HFFc6 (cell line): ENCODE measurements around the gene CFAP100. TPM values are rescaled to one million over a fixed set of nuclear protein-coding genes. Genes with fewer than 3 reads are reported as not detected.

Experiments
- DNase-seq: peaks from one replicate; pipeline ENCODE4 v3.0.0-alpha.2; 2018
- H3K27ac Mint-ChIP-seq: 2 replicates; pipeline ENCODE4 v1.8.0; 2020; ENCODE audit warnings: mild to moderate bottlenecking, mixed read lengths
- H3K27me3 Mint-ChIP-seq: 2 replicates; pipeline ENCODE4 v1.8.0; 2021; ENCODE audit warnings: mild to moderate bottlenecking, moderate library complexity, mixed read lengths; ENCODE audit not compliant: insufficient read depth
- H3K36me3 Mint-ChIP-seq: 2 replicates; pipeline ENCODE4 v1.8.0; 2021; ENCODE audit warnings: low read depth, mixed read lengths
- H3K4me1 Mint-ChIP-seq: 2 replicates; pipeline ENCODE4 v1.8.0; 2020; ENCODE audit warnings: low read depth, mixed read lengths
- H3K4me3 Mint-ChIP-seq: 2 replicates; pipeline ENCODE4 v1.8.0; 2020; ENCODE audit warnings: mild to moderate bottlenecking, moderate library complexity, mixed read lengths
- H3K9me3 Mint-ChIP-seq: 2 replicates; pipeline ENCODE4 v1.8.0; 2020; ENCODE audit warnings: mild to moderate bottlenecking, mixed read lengths
- total RNA-seq, 6 experiments: library from RNA; stranded (reverse); fragmentation: NEBNext Ultra II Directional; extraction: Animal tissue kit (Norgen Biotek cat#: 25700); gene quantifications; 2 replicates in 1 of 6; 3 replicates in 5 of 6; pipeline ENCODE4 v1.2.3, GENCODE V29; 2021
- TF ChIP-seq, protein P1 (sequence below): fragments of 200-600 bp; sonication (generic); IDR thresholded peaks from 2 replicates; pipeline ENCODE4 v1.5.0; 2021; ENCODE audit warnings: antibody characterized with exemption, mild to moderate bottlenecking

The CFAP100 gene
- total RNA-seq, 6 experiments from 2014 or later, result not detected

DNA sequence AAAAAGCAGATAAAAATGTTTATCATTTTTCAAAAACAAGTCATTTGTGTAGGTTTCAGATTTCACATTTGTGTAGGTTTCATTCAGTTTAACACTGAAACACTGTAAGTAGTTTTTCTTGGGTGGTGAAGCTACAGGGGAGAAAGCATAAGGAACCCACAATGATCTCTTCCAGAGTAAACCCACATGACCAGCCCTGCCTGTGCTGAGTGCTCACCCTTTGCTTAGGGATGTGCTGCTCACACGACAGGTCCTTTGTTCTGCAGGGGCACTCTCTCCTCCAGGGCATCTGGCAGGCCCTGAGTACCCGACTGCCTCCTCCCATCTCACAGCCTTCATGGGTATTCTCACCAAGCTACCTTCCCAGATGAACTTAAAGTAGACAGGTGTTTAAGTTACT, 52.1 kb downstream of the CFAP100 start:
- peaks cover 12% of the 10 kb centered on the region; the same call in 1 of the 2 replicates for H3K36me3 Mint-ChIP-seq
- TF ChIP-seq, protein P1, sequence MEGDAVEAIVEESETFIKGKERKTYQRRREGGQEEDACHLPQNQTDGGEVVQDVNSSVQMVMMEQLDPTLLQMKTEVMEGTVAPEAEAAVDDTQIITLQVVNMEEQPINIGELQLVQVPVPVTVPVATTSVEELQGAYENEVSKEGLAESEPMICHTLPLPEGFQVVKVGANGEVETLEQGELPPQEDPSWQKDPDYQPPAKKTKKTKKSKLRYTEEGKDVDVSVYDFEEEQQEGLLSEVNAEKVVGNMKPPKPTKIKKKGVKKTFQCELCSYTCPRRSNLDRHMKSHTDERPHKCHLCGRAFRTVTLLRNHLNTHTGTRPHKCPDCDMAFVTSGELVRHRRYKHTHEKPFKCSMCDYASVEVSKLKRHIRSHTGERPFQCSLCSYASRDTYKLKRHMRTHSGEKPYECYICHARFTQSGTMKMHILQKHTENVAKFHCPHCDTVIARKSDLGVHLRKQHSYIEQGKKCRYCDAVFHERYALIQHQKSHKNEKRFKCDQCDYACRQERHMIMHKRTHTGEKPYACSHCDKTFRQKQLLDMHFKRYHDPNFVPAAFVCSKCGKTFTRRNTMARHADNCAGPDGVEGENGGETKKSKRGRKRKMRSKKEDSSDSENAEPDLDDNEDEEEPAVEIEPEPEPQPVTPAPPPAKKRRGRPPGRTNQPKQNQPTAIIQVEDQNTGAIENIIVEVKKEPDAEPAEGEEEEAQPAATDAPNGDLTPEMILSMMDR, result no peak
- DNase-seq, result no peak
- 0 out of 2 replicates have a peak overlapping the region, but pooled peaks have one; percentile 3 for H3K27ac Mint-ChIP-seq
- peaks cover 15% of the 10 kb centered on the region for H3K4me1 Mint-ChIP-seq
- H3K27me3 Mint-ChIP-seq, result peaks cover 3% of the 10 kb centered on the region; the same call in 1 of the 2 replicates
- no peak overlapping the region for H3K4me3 Mint-ChIP-seq
- no peaks in the 10 kb centered on the region for H3K9me3 Mint-ChIP-seq

DNA sequence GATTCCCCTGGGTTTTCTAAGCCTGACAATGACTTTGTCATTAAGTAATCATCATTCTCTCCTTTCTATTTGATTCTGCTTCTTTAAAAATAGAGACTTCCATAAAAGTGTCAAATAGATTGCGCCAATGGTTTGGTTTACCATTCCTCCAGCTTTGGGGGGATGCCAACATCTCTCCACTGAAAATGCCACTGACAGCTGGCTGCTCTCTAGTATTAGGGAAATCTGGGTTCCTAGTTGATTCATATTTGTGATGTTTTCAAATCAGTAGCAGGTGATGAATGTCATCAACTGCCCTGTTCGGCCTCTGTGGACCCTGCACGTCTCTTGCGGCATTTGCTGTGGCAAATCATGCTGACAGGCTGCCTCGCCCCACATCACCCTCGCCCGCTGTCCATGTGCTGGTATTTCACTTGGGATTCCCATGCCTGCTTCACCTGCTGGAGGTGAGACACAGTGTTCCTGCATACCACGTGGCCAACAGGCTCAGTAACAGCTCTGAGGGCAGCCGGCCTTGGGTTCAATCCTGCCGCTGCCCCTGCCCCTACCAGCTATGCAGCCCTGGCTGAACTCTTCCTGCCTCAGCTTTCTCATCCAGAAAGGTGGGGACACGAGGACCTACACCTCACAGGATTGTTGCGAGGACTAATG, 52.9 kb downstream of the CFAP100 start:
- no peak overlapping the region for H3K4me3 Mint-ChIP-seq
- H3K4me1 Mint-ChIP-seq, result peaks cover 15% of the 10 kb centered on the region
- TF ChIP-seq, protein P1, result no peak
- H3K9me3 Mint-ChIP-seq, result no peaks in the 10 kb centered on the region
- peaks cover 3% of the 10 kb centered on the region; the same call in 1 of the 2 replicates for H3K27me3 Mint-ChIP-seq
- no peak for DNase-seq
- H3K27ac Mint-ChIP-seq, result no peak overlapping the region
- H3K36me3 Mint-ChIP-seq, result peaks cover 18% of the 10 kb centered on the region; the same call in 1 of the 2 replicates

DNA sequence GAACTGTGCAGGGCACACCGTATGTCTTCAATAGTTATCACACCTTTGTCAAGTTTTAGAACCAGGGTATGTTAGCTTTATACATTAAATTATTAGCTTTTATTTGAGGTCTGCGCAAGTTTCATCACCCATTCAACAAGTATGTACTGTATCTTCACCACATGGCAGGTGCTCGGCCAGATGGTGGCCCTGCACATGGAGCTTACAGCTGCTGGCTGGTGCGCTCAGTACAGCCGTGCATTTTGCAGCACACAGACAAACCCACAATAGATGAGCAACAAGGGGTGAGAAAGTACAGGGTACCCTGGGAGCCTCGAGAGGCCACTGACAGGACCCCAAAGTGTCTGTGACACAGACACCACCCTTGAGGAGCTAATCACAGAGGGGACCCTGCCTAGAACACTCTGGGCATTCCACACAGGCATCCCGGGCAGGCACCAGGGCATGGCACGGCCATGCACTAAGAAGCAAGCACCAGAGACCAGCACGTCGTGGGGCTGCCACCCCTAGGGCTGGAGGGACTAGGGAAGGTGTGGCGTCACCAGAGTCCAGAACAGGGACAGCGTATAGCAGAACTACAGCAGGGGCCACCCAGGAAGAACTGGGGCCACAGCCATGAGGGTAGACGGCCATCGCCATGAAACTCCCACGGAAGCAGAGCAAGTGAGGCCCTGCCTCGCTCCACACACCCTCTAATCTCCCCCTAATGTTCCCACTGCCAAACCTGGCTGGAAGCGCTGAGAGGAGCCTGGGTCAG, 53.6 kb downstream of the CFAP100 start:
- Mint-ChIP-seq H3K9me3 (no peaks in the 10 kb centered on the region), H3K4me3 (no peak overlapping the region), H3K27ac (no peak overlapping the region), H3K36me3 (peaks cover 21% of the 10 kb centered on the region; the same call in 1 of the 2 replicates), H3K4me1 (peaks cover 15% of the 10 kb centered on the region), H3K27me3 (peaks cover 3% of the 10 kb centered on the region; the same call in 1 of the 2 replicates)
- no peak for DNase-seq
- TF ChIP-seq, protein P1, result no peak

DNA sequence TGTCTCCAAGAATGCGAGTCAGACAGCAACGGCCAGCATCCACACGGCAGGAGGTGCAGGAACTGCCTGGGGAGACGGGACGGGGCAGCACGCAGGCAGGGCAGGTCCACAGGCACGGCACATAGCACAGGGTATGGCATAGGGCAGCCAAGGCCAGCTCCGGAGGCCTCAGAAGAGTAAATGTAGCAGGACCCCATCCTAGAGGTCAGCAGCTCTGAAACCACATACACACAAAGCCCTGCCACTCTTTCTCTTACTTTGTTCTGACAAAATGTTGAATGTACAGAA, 54.1 kb downstream of the CFAP100 start:
- Mint-ChIP-seq H3K36me3 (peaks cover 21% of the 10 kb centered on the region; the same call in 1 of the 2 replicates), H3K9me3 (no peaks in the 10 kb centered on the region), H3K4me3 (no peak overlapping the region), H3K27me3 (peaks cover 3% of the 10 kb centered on the region; the same call in 1 of the 2 replicates), H3K4me1 (peaks cover 15% of the 10 kb centered on the region), H3K27ac (no peak overlapping the region)
- no peak for DNase-seq
- TF ChIP-seq, protein P1, result no peak

DNA sequence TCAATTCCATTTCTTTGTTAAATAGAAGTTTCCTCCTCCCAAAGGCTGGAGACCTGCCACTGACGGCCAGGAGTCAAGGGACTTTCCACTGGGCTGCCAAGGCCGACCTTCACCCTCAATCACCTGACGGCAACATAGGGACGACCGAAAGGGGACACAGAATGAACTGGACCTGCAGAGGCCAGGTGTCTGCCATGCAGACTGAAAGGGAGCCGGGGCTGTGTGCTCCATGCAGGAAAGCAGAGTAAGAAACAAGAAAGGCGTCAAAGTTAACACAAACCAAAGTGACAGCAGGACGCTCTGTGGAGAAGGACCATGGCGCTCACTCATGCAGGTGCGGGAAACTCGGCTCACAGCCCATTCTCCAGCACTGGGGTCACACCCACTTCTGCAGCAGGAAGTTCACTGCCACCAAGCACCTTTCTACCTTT, 54.9 kb downstream of the CFAP100 start:
- H3K4me1 Mint-ChIP-seq, result peaks cover 15% of the 10 kb centered on the region
- peaks cover 24% of the 10 kb centered on the region; the same call in 1 of the 2 replicates for H3K36me3 Mint-ChIP-seq
- H3K4me3 Mint-ChIP-seq, result no peak overlapping the region
- H3K9me3 Mint-ChIP-seq, result no peaks in the 10 kb centered on the region
- TF ChIP-seq, protein P1, result no peak
- H3K27me3 Mint-ChIP-seq, result peaks cover 3% of the 10 kb centered on the region; the same call in 1 of the 2 replicates
- no peak for DNase-seq
- no peak overlapping the region for H3K27ac Mint-ChIP-seq
